Activated CD4-positive, alpha-beta T cell treated with anti-CD3 and anti-CD28 coated beads, Interleukin-2, amount 50 U/mL, for 1 hour (primary cell): ENCODE measurements around the gene SLC38A9.

Experiments
- DNase-seq: peaks from one replicate; pipeline ENCODE4 v3.0.0-alpha.2; 2020

Gene SLC38A9

GRCh38 chr5:55577353-55578060, 134.6 kb downstream of the SLC38A9 start:
- no peak for DNase-seq

- DNase-seq, result no peak
Measured at GRCh38 chr5:55576661-55577060, 135.5 kb downstream of the SLC38A9 start.
